OCI-LY1 (cell line): ENCODE results near the gene ZDHHC9.

Experiments used
- H2AFZ ChIP-seq: fragments of 200-600 bp; sonication (generic), shearing (Covaris generic); 2 replicates; pipeline ENCODE4 v1.6.0; 2014; ENCODE audit warnings: antibody characterized with exemption, mild to moderate bottlenecking, low read length
- H3F3A ChIP-seq: fragments of 200-600 bp; sonication (generic), shearing (Covaris generic); 2 replicates; pipeline ENCODE4 v1.6.0; 2014; ENCODE audit warnings: mild to moderate bottlenecking, antibody characterized with exemption, low read length, moderate library complexity; ENCODE audit not compliant: insufficient read depth
- H3K27ac ChIP-seq: fragments of 200-600 bp; sonication (generic); 2 replicates; pipeline ENCODE4 v1.5.1; 2014; ENCODE audit warnings: low read length, mixed run types, mild to moderate bottlenecking, low read depth; ENCODE audit not compliant: poor library complexity, severe bottlenecking
- H3K27me3 ChIP-seq: fragments of 200-600 bp; sonication (generic); 2 replicates; pipeline ENCODE4 v1.6.0; 2014; ENCODE audit warnings: antibody characterized with exemption, mild to moderate bottlenecking, low read length, moderate library complexity; ENCODE audit not compliant: insufficient read depth
- H3K36me3 ChIP-seq: fragments of 200-600 bp; sonication (generic); 2 replicates; pipeline ENCODE4 v1.6.1; 2014; ENCODE audit warnings: mild to moderate bottlenecking, antibody characterized with exemption, low read length, moderate library complexity, mixed read lengths; ENCODE audit not compliant: insufficient read depth
- H3K4me1 ChIP-seq: fragments of 200-600 bp; sonication (generic); 2 replicates; pipeline ENCODE4 v1.5.1; 2014; ENCODE audit warnings: mild to moderate bottlenecking, low read length, moderate library complexity; ENCODE audit not compliant: insufficient read depth, severe bottlenecking
- H3K4me2 ChIP-seq: fragments of 200-600 bp; sonication (generic), shearing (Covaris generic); 2 replicates; pipeline ENCODE4 v1.6.1; 2014; ENCODE audit warnings: low read length
- H3K4me3 ChIP-seq: fragments of 200-600 bp; sonication (generic); 2 replicates; pipeline ENCODE4 v1.5.1; 2014; ENCODE audit warnings: low read length, low read depth, mild to moderate bottlenecking, mixed read lengths; ENCODE audit not compliant: poor library complexity, severe bottlenecking
- H3K79me2 ChIP-seq: fragments of 200-600 bp; shearing (Covaris generic); 2 replicates; pipeline ENCODE4 v1.6.1; 2016; ENCODE audit warnings: mixed run types, low read length, mixed read lengths; ENCODE audit not compliant: insufficient read depth
- H3K9ac ChIP-seq: fragments of 200-600 bp; sonication (generic), shearing (Covaris generic); 2 replicates; pipeline ENCODE4 v1.6.1; 2014; ENCODE audit warnings: mild to moderate bottlenecking, low read length, mixed read lengths
- H3K9me2 ChIP-seq: fragments of 200-600 bp; sonication (generic), shearing (Covaris generic); 2 replicates; pipeline ENCODE4 v1.6.1; 2014; ENCODE audit warnings: low read depth, mild to moderate bottlenecking, low read length, mixed read lengths
- H3K9me3 ChIP-seq: fragments of 200-600 bp; shearing (Covaris generic); 2 replicates; pipeline ENCODE4 v1.6.1; 2014; ENCODE audit warnings: low read length, mixed read lengths
- H4K20me1 ChIP-seq: fragments of 200-600 bp; sonication (generic), shearing (Covaris generic); 2 replicates; pipeline ENCODE4 v1.6.0; 2016; ENCODE audit warnings: mild to moderate bottlenecking, low read length; ENCODE audit not compliant: insufficient read depth
- EZH2 ChIP-seq: fragments of 200-600 bp; sonication (generic), shearing (Covaris generic); IDR thresholded peaks from 2 replicates; pipeline ENCODE4 v1.8.0; 2017; ENCODE audit warnings: borderline replicate concordance, mixed run types, mild to moderate bottlenecking, antibody characterized with exemption, low read length, moderate library complexity, mixed read lengths
- TF ChIP-seq, protein P1 (sequence below): fragments of 200-600 bp; sonication (generic), shearing (Covaris generic); IDR thresholded peaks from 2 replicates; pipeline ENCODE4 v1.5.1; 2017; ENCODE audit warnings: mild to moderate bottlenecking, antibody characterized with exemption, low read length, moderate library complexity, mixed read lengths

The ZDHHC9 gene

DNA sequence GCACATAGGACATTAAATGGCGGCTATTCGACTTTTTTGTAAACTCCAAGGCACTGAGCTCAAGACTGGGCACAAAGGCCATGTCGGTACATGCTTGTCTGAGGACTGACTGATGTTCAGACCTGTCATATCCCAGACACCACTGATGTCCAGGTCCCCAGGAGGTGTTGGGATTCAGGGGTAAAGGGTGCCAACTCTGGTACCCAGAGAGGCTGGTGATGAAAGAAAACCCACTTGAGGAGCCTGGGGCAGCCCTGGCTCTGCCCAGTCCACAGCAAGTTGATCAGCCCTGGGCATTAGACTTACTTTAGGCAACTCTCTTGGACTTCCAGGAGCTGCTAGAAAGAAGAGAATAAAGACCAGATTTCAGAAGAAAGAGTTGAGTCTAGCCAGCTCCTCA, 45.2 kb downstream of the ZDHHC9 start:
- TF ChIP-seq, protein P1, sequence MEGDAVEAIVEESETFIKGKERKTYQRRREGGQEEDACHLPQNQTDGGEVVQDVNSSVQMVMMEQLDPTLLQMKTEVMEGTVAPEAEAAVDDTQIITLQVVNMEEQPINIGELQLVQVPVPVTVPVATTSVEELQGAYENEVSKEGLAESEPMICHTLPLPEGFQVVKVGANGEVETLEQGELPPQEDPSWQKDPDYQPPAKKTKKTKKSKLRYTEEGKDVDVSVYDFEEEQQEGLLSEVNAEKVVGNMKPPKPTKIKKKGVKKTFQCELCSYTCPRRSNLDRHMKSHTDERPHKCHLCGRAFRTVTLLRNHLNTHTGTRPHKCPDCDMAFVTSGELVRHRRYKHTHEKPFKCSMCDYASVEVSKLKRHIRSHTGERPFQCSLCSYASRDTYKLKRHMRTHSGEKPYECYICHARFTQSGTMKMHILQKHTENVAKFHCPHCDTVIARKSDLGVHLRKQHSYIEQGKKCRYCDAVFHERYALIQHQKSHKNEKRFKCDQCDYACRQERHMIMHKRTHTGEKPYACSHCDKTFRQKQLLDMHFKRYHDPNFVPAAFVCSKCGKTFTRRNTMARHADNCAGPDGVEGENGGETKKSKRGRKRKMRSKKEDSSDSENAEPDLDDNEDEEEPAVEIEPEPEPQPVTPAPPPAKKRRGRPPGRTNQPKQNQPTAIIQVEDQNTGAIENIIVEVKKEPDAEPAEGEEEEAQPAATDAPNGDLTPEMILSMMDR, result no peak
- no peak for TF ChIP-seq EZH2
- Histone ChIP-seq H3K36me3 (peaks cover 36% of the 10 kb centered on the region), H3K4me3 (no peak overlapping the region), H3K27me3 (no peaks in the 10 kb centered on the region), H3K27ac (no peak overlapping the region), H3F3A (no peaks in the 10 kb centered on the region), H3K9me2 (no peaks in the 10 kb centered on the region), H3K4me2 (no peak overlapping the region), H3K79me2 (no peaks in the 10 kb centered on the region), H3K9me3 (no peaks in the 10 kb centered on the region), H4K20me1 (no peaks in the 10 kb centered on the region), H2AFZ (no peak overlapping the region), H3K4me1 (no peaks in the 10 kb centered on the region), H3K9ac (no peak overlapping the region)

DNA sequence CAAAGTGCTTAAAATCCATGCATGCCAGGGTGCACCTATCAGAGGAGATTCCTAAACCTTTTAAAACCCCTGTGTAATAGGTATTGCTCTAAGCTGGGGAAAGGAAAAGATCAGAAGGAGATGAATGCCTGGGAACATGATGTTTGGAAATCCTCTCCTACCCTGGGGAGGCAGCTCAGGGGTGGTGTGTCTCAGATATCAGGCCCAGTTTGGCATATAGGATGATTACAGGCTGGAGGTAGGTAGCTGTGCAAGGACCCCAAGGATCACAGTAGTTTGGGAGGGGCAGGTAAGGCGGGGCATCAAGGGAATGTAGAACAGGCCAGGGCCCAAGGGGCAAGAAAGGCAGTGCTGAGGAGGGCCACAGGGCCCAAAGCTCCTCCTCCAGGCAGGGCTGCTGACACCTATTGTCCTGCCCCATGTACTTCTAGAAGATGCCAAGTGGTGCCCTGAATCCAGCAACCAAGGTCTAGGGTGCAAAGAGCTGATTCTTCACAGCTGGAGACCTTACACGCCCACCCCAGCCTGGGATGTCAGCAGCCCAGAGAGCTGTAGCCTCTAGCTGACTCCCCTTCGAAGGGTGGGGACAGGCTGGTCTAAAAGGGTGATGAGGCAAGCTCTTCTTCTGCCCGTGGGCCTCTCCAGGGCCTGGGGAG, 46.3 kb downstream of the ZDHHC9 start:
- no peaks in the 10 kb centered on the region for H3F3A ChIP-seq
- H3K9me2 ChIP-seq, result no peaks in the 10 kb centered on the region
- TF ChIP-seq EZH2, result no peak
- TF ChIP-seq, protein P1, result no peak
- no peak overlapping the region for H3K27ac ChIP-seq
- peaks cover 47% of the 10 kb centered on the region for H3K36me3 ChIP-seq
- H3K4me3 ChIP-seq, result no peak overlapping the region
- H3K9me3 ChIP-seq, result no peaks in the 10 kb centered on the region
- H4K20me1 ChIP-seq, result no peaks in the 10 kb centered on the region
- no peaks in the 10 kb centered on the region for H3K27me3 ChIP-seq
- H3K79me2 ChIP-seq, result no peaks in the 10 kb centered on the region
- H3K4me2 ChIP-seq, result no peak overlapping the region
- H2AFZ ChIP-seq, result no peak overlapping the region
- H3K4me1 ChIP-seq, result no peaks in the 10 kb centered on the region
- H3K9ac ChIP-seq, result no peak overlapping the region

DNA sequence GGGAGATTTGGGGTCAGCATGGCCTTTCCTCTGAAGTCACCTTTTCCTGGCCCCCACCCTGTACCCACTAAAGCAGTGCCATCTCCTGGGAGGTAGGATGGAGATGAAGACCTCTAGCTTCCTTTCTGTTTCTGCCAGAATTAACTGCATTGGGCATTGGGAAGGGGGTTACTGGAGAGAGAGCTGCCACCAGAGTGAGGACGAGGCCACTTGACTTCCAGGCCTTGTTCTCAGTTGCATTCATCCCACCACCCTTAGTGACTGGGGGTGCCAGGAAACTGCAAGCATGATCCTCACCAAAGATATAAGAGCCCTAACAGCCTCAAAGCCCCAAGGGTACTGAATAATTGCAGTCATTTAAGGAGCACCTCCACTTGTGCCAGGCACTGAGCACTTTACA, 48.1 kb downstream of the ZDHHC9 start:
- Histone ChIP-seq H3K27ac (no peak overlapping the region), H3K9me3 (no peaks in the 10 kb centered on the region), H2AFZ (no peak overlapping the region), H3K79me2 (no peaks in the 10 kb centered on the region), H3K9me2 (no peaks in the 10 kb centered on the region), H3F3A (no peaks in the 10 kb centered on the region), H3K4me1 (no peaks in the 10 kb centered on the region), H3K4me3 (no peak overlapping the region), H3K9ac (no peak overlapping the region), H3K27me3 (no peaks in the 10 kb centered on the region), H3K4me2 (no peak overlapping the region), H3K36me3 (peaks cover 65% of the 10 kb centered on the region), H4K20me1 (no peaks in the 10 kb centered on the region)
- TF ChIP-seq, protein P1, result no peak
- TF ChIP-seq EZH2, result no peak
